ENCODE measurements around the gene ZSWIM4.
"Not testable (repeated sequence)": the region's sequence is repeated elsewhere in the genome, so short reads cannot be mapped to it uniquely, and the experiment has no call there.

The ZSWIM4 gene

GRCh38 chr19:13794757-13795589 lies at the start of gene ZSWIM4:
Gene ZSWIM4, plus strand, starts transcription at chr19:13795443. Its CDS starts 206 bp downstream, at chr19:13795649.
- Histone ChIP-seq H3K36me3 (ENCODE audit: control insufficient read depth in 1 of 2, insufficient read depth in 2 of 2, low read length in 2 of 2) (peaks cover 0 to 4% of the 10 kb centered on the region in 2 donors), H3K9me3 (ENCODE audit: control insufficient read depth in 1 of 2, low read length in 2 of 2) (no peaks in the 10 kb centered on the region), H3K4me3 (ENCODE audit: low read depth in 1 of 2, low read length in 2 of 2) (peak within 1 kb of the TSS; percentile 64 to 78), H3K27ac (ENCODE audit: low read length) (peak within 1 kb of the TSS; percentile 82), H3K4me1 (ENCODE audit: control insufficient read depth in 1 of 2, insufficient read depth in 2 of 2, low read length in 2 of 2) (peaks cover 12 to 30% of the 10 kb centered on the region in 2 donors), H3K27me3 (ENCODE audit: low read depth, low read length) (no peaks in the 10 kb centered on the region)

GRCh38 chr19:13747098-13747453 lies 48.2 kb upstream of the ZSWIM4 start:
- H3K27ac ChIP-seq (ENCODE audit: low read length): no peak overlapping the region

GRCh38 chr19:13748169-13748828 lies 46.9 kb upstream of the ZSWIM4 start:
- Histone ChIP-seq H3K4me3 (ENCODE audit: low read depth in 1 of 2, low read length in 2 of 2) (peak overlapping the region; percentile 71 to 85), H3K4me1 (ENCODE audit: control insufficient read depth in 1 of 2, insufficient read depth in 2 of 2, low read length in 2 of 2) (peaks cover 5 to 12% of the 10 kb centered on the region in 2 donors), H3K27me3 (ENCODE audit: low read depth, low read length) (no peaks in the 10 kb centered on the region), H3K27ac (ENCODE audit: low read length) (peak overlapping the region; percentile 97), H3K9me3 (ENCODE audit: control insufficient read depth in 1 of 2, low read length in 2 of 2) (no peaks in the 10 kb centered on the region), H3K36me3 (ENCODE audit: control insufficient read depth in 1 of 2, insufficient read depth in 2 of 2, low read length in 2 of 2) (peaks cover 5 to 20% of the 10 kb centered on the region in 2 donors)

More at GRCh38 chr19:13747098-13747453, 48.2 kb upstream of the ZSWIM4 start:
- Histone ChIP-seq H3K27me3 (ENCODE audit: low read depth, low read length) (no peaks in the 10 kb centered on the region), H3K4me3 (ENCODE audit: low read depth in 1 of 2, low read length in 2 of 2) (peak overlapping the region; percentile 26 to 71), H3K36me3 (ENCODE audit: control insufficient read depth in 1 of 2, insufficient read depth in 2 of 2, low read length in 2 of 2) (peaks cover 0 to 9% of the 10 kb centered on the region in 2 donors), H3K4me1 (ENCODE audit: control insufficient read depth in 1 of 2, insufficient read depth in 2 of 2, low read length in 2 of 2) (peaks cover 5 to 12% of the 10 kb centered on the region in 2 donors), H3K9me3 (ENCODE audit: control insufficient read depth in 1 of 2, low read length in 2 of 2) (no peaks in the 10 kb centered on the region)

- peaks cover 20 to 47% of the 10 kb centered on the region in 2 donors for H3K36me3 ChIP-seq (ENCODE audit: control insufficient read depth in 1 of 2, insufficient read depth in 2 of 2, low read length in 2 of 2)
- no peaks in the 10 kb centered on the region for H3K9me3 ChIP-seq (ENCODE audit: control insufficient read depth in 1 of 2, low read length in 2 of 2)
- no peak overlapping the region for H3K4me3 ChIP-seq (ENCODE audit: low read depth in 1 of 2, low read length in 2 of 2)
- no peak overlapping the region for H3K27ac ChIP-seq (ENCODE audit: low read length)
- H3K27me3 ChIP-seq (ENCODE audit: low read depth, low read length): no peaks in the 10 kb centered on the region
- peaks cover 5 to 12% of the 10 kb centered on the region in 2 donors for H3K4me1 ChIP-seq (ENCODE audit: control insufficient read depth in 1 of 2, insufficient read depth in 2 of 2, low read length in 2 of 2)
These were observed 43.8 kb upstream of the ZSWIM4 start for GRCh38 chr19:13751436-13751835.

GRCh38 chr19:13753622-13754021 lies 41.6 kb upstream of the ZSWIM4 start:
- H3K4me3 ChIP-seq (ENCODE audit: low read depth in 1 of 2, low read length in 2 of 2); H3K27me3 ChIP-seq (ENCODE audit: low read depth, low read length); H3K27ac ChIP-seq (ENCODE audit: low read length); H3K4me1 ChIP-seq (ENCODE audit: control insufficient read depth in 1 of 2, insufficient read depth in 2 of 2, low read length in 2 of 2); H3K9me3 ChIP-seq (ENCODE audit: control insufficient read depth in 1 of 2, low read length in 2 of 2): not testable (repeated sequence)
- H3K36me3 ChIP-seq (ENCODE audit: control insufficient read depth in 1 of 2, insufficient read depth in 2 of 2, low read length in 2 of 2): peaks cover 38 to 69% of the 10 kb centered on the region in 2 donors

- no peaks in the 10 kb centered on the region for H3K27me3 ChIP-seq (ENCODE audit: low read depth, low read length)
- no peaks in the 10 kb centered on the region for H3K4me1 ChIP-seq (ENCODE audit: control insufficient read depth in 1 of 2, insufficient read depth in 2 of 2, low read length in 2 of 2)
- peaks cover 38 to 88% of the 10 kb centered on the region in 2 donors for H3K36me3 ChIP-seq (ENCODE audit: control insufficient read depth in 1 of 2, insufficient read depth in 2 of 2, low read length in 2 of 2)
- no peaks in the 10 kb centered on the region for H3K9me3 ChIP-seq (ENCODE audit: control insufficient read depth in 1 of 2, low read length in 2 of 2)
- no peak overlapping the region for H3K27ac ChIP-seq (ENCODE audit: low read length)
- no peak overlapping the region for H3K4me3 ChIP-seq (ENCODE audit: low read depth in 1 of 2, low read length in 2 of 2)
These were observed 39.0 kb upstream of the ZSWIM4 start for GRCh38 chr19:13756210-13756609.

GRCh38 chr19:13757805-13758772 lies 37.2 kb upstream of the ZSWIM4 start:
- Histone ChIP-seq H3K4me3 (ENCODE audit: low read depth in 1 of 2, low read length in 2 of 2) (no peak overlapping the region), H3K36me3 (ENCODE audit: control insufficient read depth in 1 of 2, insufficient read depth in 2 of 2, low read length in 2 of 2) (peaks cover 33 to 89% of the 10 kb centered on the region in 2 donors), H3K27ac (ENCODE audit: low read length) (no peak overlapping the region), H3K9me3 (ENCODE audit: control insufficient read depth in 1 of 2, low read length in 2 of 2) (no peaks in the 10 kb centered on the region), H3K4me1 (ENCODE audit: control insufficient read depth in 1 of 2, insufficient read depth in 2 of 2, low read length in 2 of 2) (no peaks in the 10 kb centered on the region), H3K27me3 (ENCODE audit: low read depth, low read length) (no peaks in the 10 kb centered on the region)

GRCh38 chr19:13758795-13759194 lies 36.4 kb upstream of the ZSWIM4 start:
- Histone ChIP-seq H3K4me1 (ENCODE audit: control insufficient read depth in 1 of 2, insufficient read depth in 2 of 2, low read length in 2 of 2) (peaks cover 0 to 2% of the 10 kb centered on the region in 2 donors), H3K27ac (ENCODE audit: low read length) (no peak overlapping the region), H3K27me3 (ENCODE audit: low read depth, low read length) (no peaks in the 10 kb centered on the region), H3K9me3 (ENCODE audit: control insufficient read depth in 1 of 2, low read length in 2 of 2) (no peaks in the 10 kb centered on the region), H3K36me3 (ENCODE audit: control insufficient read depth in 1 of 2, insufficient read depth in 2 of 2, low read length in 2 of 2) (peaks cover 33 to 83% of the 10 kb centered on the region in 2 donors), H3K4me3 (ENCODE audit: low read depth in 1 of 2, low read length in 2 of 2) (no peak overlapping the region)

GRCh38 chr19:13761423-13761822 lies 33.8 kb upstream of the ZSWIM4 start:
- H3K9me3 ChIP-seq (ENCODE audit: control insufficient read depth in 1 of 2, low read length in 2 of 2): no peaks in the 10 kb centered on the region
- peaks cover 0 to 17% of the 10 kb centered on the region in 2 donors for H3K4me1 ChIP-seq (ENCODE audit: control insufficient read depth in 1 of 2, insufficient read depth in 2 of 2, low read length in 2 of 2)
- H3K4me3 ChIP-seq (ENCODE audit: low read depth in 1 of 2, low read length in 2 of 2): no peak overlapping the region
- no peaks in the 10 kb centered on the region for H3K27me3 ChIP-seq (ENCODE audit: low read depth, low read length)
- H3K27ac ChIP-seq (ENCODE audit: low read length): no peak overlapping the region
- peaks cover 19 to 60% of the 10 kb centered on the region in 2 donors for H3K36me3 ChIP-seq (ENCODE audit: control insufficient read depth in 1 of 2, insufficient read depth in 2 of 2, low read length in 2 of 2)

GRCh38 chr19:13762635-13763235 lies 32.5 kb upstream of the ZSWIM4 start:
- peaks cover 9 to 47% of the 10 kb centered on the region in 2 donors for H3K36me3 ChIP-seq (ENCODE audit: control insufficient read depth in 1 of 2, insufficient read depth in 2 of 2, low read length in 2 of 2)

More at GRCh38 chr19:13762635-13763235, 32.5 kb upstream of the ZSWIM4 start:
- Histone ChIP-seq H3K4me1 (ENCODE audit: control insufficient read depth in 1 of 2, insufficient read depth in 2 of 2, low read length in 2 of 2) (peaks cover 0 to 19% of the 10 kb centered on the region in 2 donors), H3K27me3 (ENCODE audit: low read depth, low read length) (no peaks in the 10 kb centered on the region), H3K27ac (ENCODE audit: low read length) (no peak overlapping the region), H3K4me3 (ENCODE audit: low read depth in 1 of 2, low read length in 2 of 2) (no peak overlapping the region), H3K9me3 (ENCODE audit: control insufficient read depth in 1 of 2, low read length in 2 of 2) (no peaks in the 10 kb centered on the region)

All from muscle layer of duodenum (tissue), 2 donors.